Right ventricle myocardium inferior (tissue), 1 donor: ENCODE results near the gene HNRNPH1. TPM values are rescaled to one million over a fixed set of nuclear protein-coding genes. Genes with fewer than 3 reads are reported as not detected.

Experiments used
- ATAC-seq: fragments of 200-7000 bp; cut with Tn5 transposase; one replicate; pipeline ENCODE4 v1.9.1; 2020; ENCODE audit warnings: mild to moderate bottlenecking, moderate library complexity
- DNase-seq: peaks from one replicate; pipeline ENCODE4 v3.0.0; 2021; ENCODE audit errors: missing footprints
- intact Hi-C: fragments of 100-400 bp; cut with DNase I; formaldehyde crosslinking; loops from one replicate; pipeline ENCODE4 v1.11.0; 2022
- total RNA-seq: library from RNA; stranded (reverse); fragmentation: NEBNext Ultra II Directional; extraction: Animal tissue kit (Norgen Biotek cat#: 25700); gene quantifications from one replicate; pipeline ENCODE4 v1.2.1, GENCODE V29; 2021
- donor health status: DM: no; HTN: yes; CAD: no; lungs with severe emphysema.

Gene HNRNPH1
- total RNA-seq, 1 donor from 2014 or later: 218 TPM

DNA sequence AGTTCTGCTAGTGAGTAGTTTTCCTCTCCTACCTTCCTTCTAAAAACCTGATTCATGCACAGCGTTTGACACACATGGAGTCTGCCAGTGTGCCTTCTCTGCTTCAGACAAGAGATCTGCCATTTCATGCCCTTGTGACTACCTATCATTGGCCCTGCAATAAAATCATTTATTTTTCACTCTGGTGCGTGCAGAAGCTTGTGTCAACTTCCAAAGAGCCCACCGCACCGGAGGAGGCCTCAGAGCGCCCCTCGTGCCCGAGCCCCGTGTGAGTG is 13.7 kb downstream of the HNRNPH1 start:
- intact Hi-C loops: no loop called here
- DNase-seq (no peak), ATAC-seq (no peak)

- ATAC-seq (peak; percentile 1), DNase-seq (no peak)
- intact Hi-C loops: no loop called here
These were observed 15.3 kb downstream of the HNRNPH1 start for GRCh38 chr5:179608131-179608581.

GRCh38 chr5:179607160-179607931 is 16.1 kb downstream of the HNRNPH1 start:
- ATAC-seq: peak; percentile 66
- DNase-seq: peak; percentile 74
- intact Hi-C loops: no loop called here

DNA sequence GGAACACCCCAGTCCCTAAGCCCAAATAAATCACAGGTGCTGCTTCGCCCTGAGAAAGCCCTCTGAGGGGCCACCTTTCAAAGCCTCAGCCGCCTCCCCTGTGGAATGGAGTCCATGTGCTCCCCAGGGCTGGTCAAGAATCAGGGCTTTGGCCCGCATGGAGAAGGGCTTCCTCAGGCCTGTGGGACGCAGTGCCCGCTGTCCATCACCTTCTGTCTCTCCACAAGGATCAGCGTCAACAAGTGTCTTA is 16.6 kb downstream of the HNRNPH1 start:
- ATAC-seq: no peak
- no peak for DNase-seq
- intact Hi-C loops: no loop called here

- no peak for DNase-seq
These were observed 17.2 kb downstream of the HNRNPH1 start for GRCh38 chr5:179606071-179606909.

GRCh38 chr5:179605026-179605833 is 18.2 kb downstream of the HNRNPH1 start:
- intact Hi-C loops: no loop called here
- DNase-seq: no peak
- ATAC-seq: no peak

More at GRCh38 chr5:179606071-179606909, 17.2 kb downstream of the HNRNPH1 start:
- ATAC-seq: no peak
- intact Hi-C loops: no loop called here

DNA sequence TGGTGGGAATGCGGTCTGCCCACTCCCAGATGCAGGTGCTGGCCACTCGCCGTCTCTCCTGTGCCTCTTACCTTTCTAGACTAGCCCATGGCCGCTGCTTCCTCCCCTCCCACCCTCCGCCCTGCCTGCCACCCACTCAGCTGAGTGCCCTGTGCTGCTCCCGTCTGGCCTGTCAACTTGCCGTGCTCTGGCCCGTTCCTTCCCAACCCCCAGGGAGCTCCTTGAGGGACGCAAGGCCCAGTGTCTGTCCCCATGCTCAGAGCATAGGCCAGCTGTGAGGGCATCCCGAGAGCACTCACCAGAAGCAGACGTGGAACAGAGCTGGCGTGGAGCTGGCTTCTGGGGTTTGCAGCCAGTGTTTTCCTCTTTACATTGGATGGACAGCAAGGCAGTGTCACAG is 20.2 kb downstream of the HNRNPH1 start:
- intact Hi-C loops: no loop called here
- ATAC-seq (no peak), DNase-seq (no peak)

GRCh38 chr5:179601871-179602625 is 21.4 kb downstream of the HNRNPH1 start:
- no peak for ATAC-seq
- no peak for DNase-seq
- intact Hi-C loops: no loop called here

DNA sequence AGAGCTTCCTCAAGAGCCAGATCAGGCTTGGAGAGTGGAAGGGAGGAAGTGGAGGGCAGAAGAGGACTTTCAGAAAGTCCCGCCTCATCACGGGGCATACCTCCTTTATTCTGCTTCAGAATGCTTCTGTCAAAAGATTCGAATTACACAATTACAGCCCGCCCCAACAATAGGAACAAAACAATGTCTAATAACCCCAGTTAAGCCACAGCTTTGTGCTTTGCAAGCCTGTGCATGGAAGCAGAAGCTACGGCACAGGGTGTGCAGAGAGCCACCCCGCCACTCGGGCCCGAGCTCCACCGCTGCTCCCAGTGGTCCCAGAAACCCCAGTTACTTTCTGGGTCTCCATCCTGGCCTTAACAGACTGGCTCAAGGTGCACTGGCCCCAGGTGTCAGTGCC is 23.5 kb downstream of the HNRNPH1 start:
- intact Hi-C loops: no loop called here
- ATAC-seq (no peak), DNase-seq (no peak)

- DNase-seq (no peak), ATAC-seq (no peak)
- intact Hi-C loops: no loop called here
These were observed 23.9 kb downstream of the HNRNPH1 start for GRCh38 chr5:179599566-179599965.

DNA sequence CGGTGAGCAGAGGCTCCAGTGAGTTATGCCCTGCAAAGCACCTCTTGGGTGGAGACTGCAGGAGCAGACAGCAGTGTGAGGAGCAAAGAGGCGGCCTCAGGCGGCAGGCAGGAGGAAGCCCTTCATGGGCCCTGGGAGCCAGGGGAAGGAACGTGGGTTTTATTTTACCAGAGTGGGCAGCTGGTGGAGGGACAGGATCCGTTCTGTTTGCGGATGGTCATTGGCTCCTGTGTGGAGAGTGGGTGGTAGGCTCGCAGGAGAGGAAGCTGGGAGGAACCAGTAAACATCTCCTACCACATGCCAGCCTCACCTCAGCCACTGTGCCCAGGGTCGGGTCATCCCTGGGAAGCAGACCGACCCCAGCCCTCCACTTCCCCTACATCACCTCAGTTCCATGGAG is 24.4 kb downstream of the HNRNPH1 start:
- DNase-seq: no peak
- no peak for ATAC-seq
- intact Hi-C loops: no loop called here

DNA sequence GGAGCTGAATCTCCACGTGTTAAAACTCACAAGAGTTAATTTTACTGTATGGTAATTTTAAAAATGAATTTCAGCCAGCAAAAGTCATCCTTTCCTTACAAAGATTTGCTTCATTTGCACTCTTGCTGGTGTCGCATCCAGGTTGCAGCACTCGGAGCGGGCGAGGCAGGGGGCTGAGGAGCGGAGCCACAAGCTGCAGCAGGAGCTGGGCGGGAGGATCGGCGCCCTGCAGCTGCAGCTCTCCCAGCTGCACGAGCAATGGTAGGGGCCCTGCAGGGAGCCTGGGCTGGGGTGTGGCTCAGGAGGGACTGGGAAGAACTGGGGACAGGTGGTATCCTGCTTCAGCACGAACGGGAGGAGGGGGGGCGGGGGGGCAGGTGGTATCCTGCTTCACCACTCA is 27.1 kb downstream of the HNRNPH1 start:
- ATAC-seq: no peak
- DNase-seq: no peak
- intact Hi-C loops: no loop called here

DNA sequence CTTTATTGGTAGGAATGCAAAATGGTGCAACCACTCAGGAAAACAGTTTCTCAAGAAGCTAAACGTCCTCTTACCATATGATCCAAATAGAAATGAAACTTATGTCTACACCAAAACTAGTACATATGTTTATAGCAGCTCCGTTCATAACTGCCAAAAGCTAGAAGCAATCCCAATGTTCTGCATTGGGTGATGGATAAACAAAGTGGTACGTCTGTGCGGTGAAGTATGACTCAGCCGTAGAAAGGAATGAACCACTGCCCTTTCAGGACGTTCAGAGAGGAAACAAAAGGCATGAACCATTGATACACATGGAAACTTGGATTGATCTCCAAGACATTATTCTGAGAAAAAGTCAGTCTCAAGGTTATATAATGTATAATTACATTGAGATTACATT is 27.6 kb downstream of the HNRNPH1 start:
- DNase-seq (no peak), ATAC-seq (no peak)
- intact Hi-C loops: no loop called here

GRCh38 chr5:179588166-179588565 is 35.3 kb downstream of the HNRNPH1 start:
- intact Hi-C loops: no loop called here
- no peak for ATAC-seq
- no peak for DNase-seq

GRCh38 chr5:179585941-179586401 is 37.5 kb downstream of the HNRNPH1 start:
- ATAC-seq: no peak
- intact Hi-C loops: no loop called here
- DNase-seq: no peak

DNA sequence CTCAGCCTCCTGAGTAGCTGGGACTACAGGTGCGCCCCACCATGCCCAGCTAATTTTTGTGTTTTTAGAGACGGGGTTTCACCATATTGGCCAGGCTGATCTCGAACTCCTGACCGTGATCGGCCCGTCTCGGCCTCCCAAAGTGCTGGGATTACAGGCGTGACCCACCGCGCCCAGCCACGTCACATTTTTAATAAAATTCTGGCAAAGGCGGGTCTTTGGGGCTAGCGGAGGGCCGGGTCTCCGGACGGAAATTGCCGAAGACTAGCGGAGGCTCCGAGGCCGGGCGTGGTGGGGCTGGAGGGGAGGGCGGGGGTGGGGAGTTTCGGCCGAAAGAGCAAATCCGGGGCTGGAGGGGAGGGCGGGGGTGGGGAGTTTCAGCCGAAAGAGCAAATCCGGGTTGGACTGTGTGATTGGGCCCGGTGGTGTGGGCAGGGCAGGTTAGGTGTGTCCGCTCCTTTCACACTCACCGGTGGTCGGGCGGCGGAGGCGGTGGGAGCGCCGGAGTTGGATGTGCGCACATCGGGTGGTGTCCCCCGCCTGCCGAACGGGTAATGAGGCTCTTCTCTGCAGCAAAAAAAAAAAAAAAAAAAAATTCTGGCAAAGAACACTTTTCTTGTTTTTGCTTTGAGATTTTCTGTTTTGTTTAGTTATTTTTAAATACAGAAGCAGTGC is 46.0 kb downstream of the HNRNPH1 start:
- no peak for ATAC-seq
- intact Hi-C loops: no loop called here

DNA sequence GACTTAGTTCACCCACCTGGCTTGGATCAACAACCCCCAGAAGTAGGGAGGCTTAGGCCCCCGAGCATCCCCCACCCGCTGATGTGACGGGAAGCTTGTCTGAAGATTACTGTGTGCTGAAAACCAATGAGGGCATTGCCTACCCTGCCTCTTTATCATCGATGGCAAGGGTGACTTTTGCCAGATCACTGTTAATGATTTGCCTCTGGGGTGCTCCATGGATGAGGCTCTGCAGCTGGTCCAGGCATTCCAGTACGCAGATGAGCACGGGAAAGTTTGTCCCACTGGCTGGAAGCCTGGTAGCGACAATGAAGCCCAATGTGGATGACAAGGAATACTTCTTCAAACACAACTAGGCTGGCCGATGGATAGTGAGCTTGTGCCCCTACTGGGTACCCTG is 51.1 kb downstream of the HNRNPH1 start:
- intact Hi-C loops: no loop called here
- no peak for DNase-seq
- no peak for ATAC-seq

More for the DNA sequence above, 46.0 kb downstream of the HNRNPH1 start:
- no peak for DNase-seq

- no peak for DNase-seq
- intact Hi-C loops: no loop called here
- ATAC-seq: peak; percentile 23
These were observed 54.8 kb downstream of the HNRNPH1 start for GRCh38 chr5:179568721-179569120.
